ENCODE data around the gene BCLAF1.

Gene BCLAF1

GRCh38 chr6:136289579-136290409 is at the start of gene BCLAF1:
TSS of gene BCLAF1 (minus strand) at chr6:136289846. CDS start at chr6:136279866, 9,980 bp downstream.
- peak; percentile 92 to 100 (median 99) for DNase-seq

GRCh38 chr6:136338486-136338885 is 48.8 kb upstream of the BCLAF1 start:
- DNase-seq, result no peak

GRCh38 chr6:136337606-136338005 is 48.0 kb upstream of the BCLAF1 start:
- no peak for DNase-seq

- DNase-seq, result no peak
These were observed 47.5 kb upstream of the BCLAF1 start for GRCh38 chr6:136337121-136337520.

- DNase-seq, result peak in 4 of 56 donors; percentile 8 to 40 (median 14)
These were observed 46.2 kb upstream of the BCLAF1 start for GRCh38 chr6:136335736-136336363.

- DNase-seq, result peak in 3 of 56 donors; percentile 16 to 46 (median 45)
These were observed 45.2 kb upstream of the BCLAF1 start for GRCh38 chr6:136334853-136335252.

GRCh38 chr6:136334465-136334846 is 44.8 kb upstream of the BCLAF1 start:
- DNase-seq, result peak in 9 of 56 donors; percentile 18 to 54 (median 30)

GRCh38 chr6:136333824-136334464 is 44.3 kb upstream of the BCLAF1 start:
- DNase-seq, result peak in 1 of 56 donors; percentile 32

- no peak for DNase-seq
These were observed 41.8 kb upstream of the BCLAF1 start for GRCh38 chr6:136331461-136331860.

- no peak for DNase-seq
These were observed 41.0 kb upstream of the BCLAF1 start for GRCh38 chr6:136330634-136331033.

GRCh38 chr6:136326038-136326553 is 36.5 kb upstream of the BCLAF1 start:
- DNase-seq, result peak in 5 of 56 donors; percentile 4 to 45 (median 6)

GRCh38 chr6:136324686-136325380 is 35.2 kb upstream of the BCLAF1 start:
- peak in 10 of 56 donors; percentile 6 to 57 (median 21) for DNase-seq

- DNase-seq, result peak in 7 of 56 donors; percentile 10 to 56 (median 30)
These were observed 33.9 kb upstream of the BCLAF1 start for GRCh38 chr6:136323431-136324112.

GRCh38 chr6:136319732-136320131 is 30.1 kb upstream of the BCLAF1 start:
- no peak for DNase-seq

- DNase-seq, result no peak
These were observed 29.0 kb upstream of the BCLAF1 start for GRCh38 chr6:136318676-136319075.

- DNase-seq, result peak in 5 of 56 donors; percentile 6 to 44 (median 16)
These were observed 28.3 kb upstream of the BCLAF1 start for GRCh38 chr6:136317971-136318370.

- peak in 31 of 56 donors; percentile 6 to 75 (median 39) for DNase-seq
These were observed 27.5 kb upstream of the BCLAF1 start for GRCh38 chr6:136317021-136317694.

GRCh38 chr6:136315594-136315993 is 25.9 kb upstream of the BCLAF1 start:
- no peak for DNase-seq

- no peak for DNase-seq
These were observed 23.3 kb upstream of the BCLAF1 start for GRCh38 chr6:136312975-136313374.
